ENCODE measurements around the gene CCDC110.

The CCDC110 gene

DNA sequence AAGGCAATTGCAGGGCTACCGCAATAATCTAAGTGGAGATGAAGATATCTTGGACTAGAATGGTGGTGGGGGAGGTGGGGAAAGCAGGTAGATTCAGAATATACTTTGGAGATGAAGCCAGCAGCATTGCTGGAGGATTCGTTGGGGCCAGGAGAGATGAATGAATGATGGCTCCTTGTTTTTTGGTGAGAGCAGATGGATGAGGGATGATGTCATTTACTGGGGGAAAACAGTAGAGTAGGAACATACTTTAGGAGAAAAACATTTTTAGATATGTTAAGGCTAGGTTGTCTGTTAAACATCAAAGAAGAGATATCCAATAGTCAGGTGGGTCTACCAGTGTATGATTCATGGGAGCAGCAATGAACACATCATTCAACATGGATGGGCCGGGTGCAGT is 5.8 kb downstream of the CCDC110 start:
- Mint-ChIP-seq H3K4me1 (peaks cover 7 to 12% of the 10 kb centered on the region in 2 donors), H3K36me3 (no peaks in the 10 kb centered on the region), H3K4me3 (no peak overlapping the region), H3K9me3 (peaks cover 0 to 3% of the 10 kb centered on the region in 2 donors), H3K27me3 (peaks cover 11 to 21% of the 10 kb centered on the region in 2 donors), H3K27ac (no peak overlapping the region)
- DNase-seq = no peak
- no peak for ATAC-seq (replicated peaks)

DNA sequence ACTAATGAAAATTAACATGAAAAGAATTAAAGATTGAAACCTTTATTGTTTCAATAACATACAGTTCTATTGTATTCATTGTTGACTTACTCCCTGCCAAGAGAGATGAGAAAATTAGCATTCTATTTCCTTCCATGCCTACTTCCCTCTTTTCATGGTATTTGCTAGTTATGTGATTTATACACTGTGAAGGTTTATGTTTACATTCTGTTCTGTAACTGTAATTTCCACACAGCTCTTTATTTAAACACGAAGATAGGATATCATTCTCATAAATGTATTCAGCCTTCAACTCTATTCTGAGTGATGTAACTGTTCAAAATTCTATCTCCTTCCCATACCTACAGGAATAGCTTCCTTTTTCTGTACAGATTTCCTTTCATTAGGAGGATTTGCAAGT is 6.6 kb downstream of the CCDC110 start:
- peaks cover 2 to 6% of the 10 kb centered on the region in 2 donors for H3K4me1 Mint-ChIP-seq
- H3K4me3 Mint-ChIP-seq = no peak overlapping the region
- DNase-seq = no peak
- H3K27me3 Mint-ChIP-seq = peaks cover 11 to 28% of the 10 kb centered on the region in 2 donors
- H3K9me3 Mint-ChIP-seq = peaks cover 0 to 3% of the 10 kb centered on the region in 2 donors
- ATAC-seq (replicated peaks) = no peak
- no peak overlapping the region for H3K27ac Mint-ChIP-seq
- no peaks in the 10 kb centered on the region for H3K36me3 Mint-ChIP-seq

DNA sequence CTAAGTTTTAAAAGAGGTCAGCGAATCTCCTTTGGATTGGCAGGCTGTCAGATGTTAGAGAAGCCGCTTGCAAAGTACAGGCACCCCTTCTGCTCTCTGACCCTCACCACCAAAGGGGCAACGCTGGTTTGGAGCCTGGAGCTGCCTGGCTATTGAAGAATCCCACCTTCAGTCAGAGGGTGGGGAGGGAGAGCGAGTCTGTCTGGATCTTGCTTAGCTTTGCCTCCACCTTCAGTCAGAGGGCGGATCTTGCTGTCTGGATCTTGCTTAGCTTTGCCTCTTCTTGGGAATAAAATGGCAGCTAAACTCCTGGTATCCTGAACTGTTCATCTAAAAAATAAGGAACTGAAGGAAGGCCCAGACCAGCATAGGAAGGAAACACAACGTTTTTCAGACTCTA is 7.3 kb downstream of the CCDC110 start:
- ATAC-seq (replicated peaks) (no peak), DNase-seq (no peak)
- no peak overlapping the region for H3K27ac Mint-ChIP-seq
- no peak overlapping the region for H3K4me3 Mint-ChIP-seq
- H3K27me3 Mint-ChIP-seq = peaks cover 11 to 30% of the 10 kb centered on the region in 2 donors
- no peaks in the 10 kb centered on the region for H3K36me3 Mint-ChIP-seq
- no peaks in the 10 kb centered on the region for H3K4me1 Mint-ChIP-seq
- H3K9me3 Mint-ChIP-seq = peaks cover 0 to 2% of the 10 kb centered on the region in 2 donors

DNA sequence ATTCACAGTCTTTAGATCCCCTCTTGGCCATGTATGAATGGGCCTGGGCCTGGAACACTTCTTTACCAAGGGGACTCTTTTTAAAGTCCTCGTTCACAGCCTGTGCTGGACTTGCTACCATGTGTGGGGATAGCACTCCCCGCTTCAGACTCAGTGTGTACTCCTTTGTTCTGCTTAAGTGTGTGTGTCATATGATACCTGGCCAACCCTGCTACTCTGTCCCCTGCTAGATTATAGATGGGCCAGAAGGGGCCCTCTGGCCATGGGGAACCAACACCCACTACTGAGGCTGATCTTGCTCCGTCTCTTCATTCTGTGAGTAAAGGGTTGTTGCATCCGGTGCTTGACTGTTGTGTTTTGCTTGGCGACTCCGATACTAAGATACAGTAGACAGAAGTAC is 8.0 kb downstream of the CCDC110 start:
- ATAC-seq (replicated peaks) = no peak
- Mint-ChIP-seq H3K4me3 (no peak overlapping the region), H3K27me3 (peaks cover 10 to 32% of the 10 kb centered on the region in 2 donors), H3K9me3 (no peaks in the 10 kb centered on the region), H3K27ac (no peak overlapping the region), H3K36me3 (no peaks in the 10 kb centered on the region), H3K4me1 (no peaks in the 10 kb centered on the region)
- DNase-seq = no peak

DNA sequence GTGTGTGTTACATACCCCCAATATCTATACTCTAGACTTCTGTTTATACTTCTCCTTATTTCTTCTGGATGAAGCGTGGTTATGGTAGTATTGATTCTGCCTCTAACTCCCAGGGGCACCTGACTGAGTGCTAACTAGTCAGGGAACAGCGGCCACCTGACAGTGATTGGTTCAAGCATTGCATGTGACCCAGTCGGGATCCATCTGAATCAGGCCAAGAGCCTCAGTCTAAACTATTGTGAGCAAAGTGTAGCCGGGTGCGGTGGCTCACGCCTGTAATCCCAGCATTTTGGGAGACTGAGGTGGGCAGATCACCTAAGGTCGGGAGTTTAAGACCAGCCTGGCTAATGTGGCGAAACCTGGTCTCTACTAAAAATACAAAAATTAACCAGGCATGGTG is 10.0 kb downstream of the CCDC110 start:
- Mint-ChIP-seq H3K27ac (no peak overlapping the region), H3K36me3 (no peaks in the 10 kb centered on the region), H3K9me3 (no peaks in the 10 kb centered on the region), H3K27me3 (peaks cover 9 to 37% of the 10 kb centered on the region in 2 donors), H3K4me3 (no peak overlapping the region), H3K4me1 (no peaks in the 10 kb centered on the region)
- no peak for DNase-seq
- no peak for ATAC-seq (replicated peaks)

DNA sequence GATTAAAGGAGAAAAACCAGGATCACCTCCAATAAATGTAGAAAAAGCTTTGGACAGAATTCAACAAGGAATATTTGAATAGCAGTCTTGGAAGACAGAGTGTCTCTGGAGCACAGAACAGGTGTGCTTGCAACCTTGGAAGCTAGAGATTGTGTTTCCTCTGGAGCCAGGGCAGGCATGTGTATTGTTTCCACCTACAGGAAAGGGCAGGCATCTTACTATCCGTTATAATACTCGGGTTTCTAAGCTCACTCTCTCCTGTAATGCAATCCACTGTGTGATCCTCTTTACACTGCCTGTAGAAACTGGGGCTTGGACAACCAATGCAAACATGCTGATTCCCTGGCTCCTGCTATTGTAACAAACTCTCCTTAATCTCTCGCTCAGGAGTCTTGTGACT is 14.4 kb downstream of the CCDC110 start:
- no peak overlapping the region for H3K27ac Mint-ChIP-seq
- ATAC-seq (replicated peaks) (no peak), DNase-seq (no peak)
- H3K36me3 Mint-ChIP-seq = no peaks in the 10 kb centered on the region
- H3K4me3 Mint-ChIP-seq = no peak overlapping the region
- H3K27me3 Mint-ChIP-seq = peaks cover 15 to 46% of the 10 kb centered on the region in 2 donors
- no peaks in the 10 kb centered on the region for H3K9me3 Mint-ChIP-seq
- no peaks in the 10 kb centered on the region for H3K4me1 Mint-ChIP-seq

DNA sequence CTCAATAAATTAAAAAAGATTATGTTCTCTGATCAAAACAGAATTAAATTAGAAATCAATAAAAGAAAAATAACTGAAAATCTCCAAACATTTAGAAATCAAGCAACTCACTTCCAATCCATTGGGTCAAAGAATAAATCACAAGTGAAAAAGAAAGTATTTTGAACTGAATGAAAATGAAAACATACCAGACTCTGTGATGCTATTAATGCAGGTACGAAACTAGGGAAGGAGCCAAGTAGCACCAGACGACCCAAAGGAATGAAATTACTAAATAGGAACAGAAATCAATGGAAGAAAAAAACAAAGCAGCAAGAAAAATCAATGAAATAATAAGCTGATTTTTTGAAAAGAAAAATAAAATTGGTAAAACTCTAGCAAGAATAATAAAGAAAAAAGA is 15.4 kb downstream of the CCDC110 start:
- peaks cover 14 to 37% of the 10 kb centered on the region in 2 donors for H3K27me3 Mint-ChIP-seq
- no peaks in the 10 kb centered on the region for H3K36me3 Mint-ChIP-seq
- H3K27ac Mint-ChIP-seq = no peak overlapping the region
- ATAC-seq (replicated peaks) = no peak
- no peaks in the 10 kb centered on the region for H3K9me3 Mint-ChIP-seq
- DNase-seq = no peak
- no peaks in the 10 kb centered on the region for H3K4me1 Mint-ChIP-seq
- H3K4me3 Mint-ChIP-seq = no peak overlapping the region

DNA sequence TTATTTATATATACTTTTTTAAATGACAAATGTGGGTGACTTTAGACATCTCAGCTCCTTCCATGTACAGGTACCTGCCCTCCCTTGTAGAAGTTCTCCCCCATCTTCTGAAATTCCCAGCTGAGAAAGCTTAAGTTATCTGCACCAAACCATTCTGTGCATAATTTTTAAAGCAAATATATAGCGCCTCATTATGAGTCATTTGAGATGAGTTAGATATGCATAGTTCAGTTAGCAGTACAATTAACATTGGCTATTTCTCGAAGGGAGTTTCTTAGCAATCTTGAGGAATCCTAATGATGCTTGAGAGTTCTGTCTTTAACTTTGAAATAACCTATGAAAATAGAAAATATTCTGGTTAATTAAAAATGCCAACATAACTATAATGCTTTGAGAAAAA is 26.3 kb downstream of the CCDC110 start:
- Mint-ChIP-seq H3K27me3 (peaks cover 0 to 6% of the 10 kb centered on the region in 2 donors), H3K4me1 (no peaks in the 10 kb centered on the region), H3K4me3 (no peak overlapping the region), H3K36me3 (no peaks in the 10 kb centered on the region), H3K27ac (no peak overlapping the region), H3K9me3 (no peaks in the 10 kb centered on the region)
- ATAC-seq (replicated peaks) = no peak
- no peak for DNase-seq

DNA sequence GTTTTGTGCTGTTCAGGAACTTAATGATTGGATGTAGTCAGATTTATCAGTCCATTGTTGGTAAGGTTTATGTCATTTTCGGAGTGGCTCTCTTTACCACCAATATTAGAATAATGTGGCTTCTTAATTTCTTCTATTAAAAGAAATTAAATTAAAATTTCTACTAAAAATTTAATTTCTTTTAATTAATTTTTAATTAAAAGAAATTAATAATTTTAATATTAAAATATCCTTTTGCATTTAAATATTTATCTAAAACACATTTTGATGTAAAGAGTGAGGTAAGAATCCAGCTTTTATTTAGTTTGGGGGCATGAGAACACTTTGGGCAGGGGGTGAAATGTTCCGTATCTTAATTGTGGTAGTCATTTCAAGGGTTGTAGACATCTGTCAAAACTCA is 30.1 kb downstream of the CCDC110 start:
- ATAC-seq (replicated peaks) = no peak
- Mint-ChIP-seq H3K36me3 (no peaks in the 10 kb centered on the region), H3K4me1 (no peaks in the 10 kb centered on the region), H3K27me3 (peaks cover 0 to 5% of the 10 kb centered on the region in 2 donors), H3K27ac (no peak overlapping the region), H3K9me3 (no peaks in the 10 kb centered on the region), H3K4me3 (no peak overlapping the region)
- no peak for DNase-seq

DNA sequence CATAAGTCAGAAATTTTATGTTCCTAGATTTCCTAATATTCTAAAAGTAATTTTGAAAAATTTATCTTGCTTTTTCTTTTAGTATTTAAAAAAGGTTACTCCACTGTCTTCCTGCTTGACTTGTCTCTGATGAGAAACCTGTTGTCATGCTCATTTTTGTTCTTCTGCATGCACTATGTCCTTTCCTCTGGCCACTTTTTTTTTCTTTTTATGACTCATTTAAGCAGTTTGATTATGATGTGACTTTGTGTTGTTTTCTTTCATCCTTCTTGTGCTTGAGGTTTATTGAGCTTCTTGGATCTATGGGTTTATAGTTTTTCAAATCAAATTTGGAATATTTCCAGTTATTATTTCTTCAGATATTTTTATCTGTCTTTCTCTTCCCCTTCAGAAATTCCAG is 33.7 kb downstream of the CCDC110 start:
- H3K36me3 Mint-ChIP-seq = no peaks in the 10 kb centered on the region
- H3K27me3 Mint-ChIP-seq = peaks cover 0 to 5% of the 10 kb centered on the region in 2 donors
- H3K9me3 Mint-ChIP-seq = no peaks in the 10 kb centered on the region
- DNase-seq (no peak), ATAC-seq (replicated peaks) (no peak)
- no peaks in the 10 kb centered on the region for H3K4me1 Mint-ChIP-seq
- no peak overlapping the region for H3K4me3 Mint-ChIP-seq
- H3K27ac Mint-ChIP-seq = no peak overlapping the region

DNA sequence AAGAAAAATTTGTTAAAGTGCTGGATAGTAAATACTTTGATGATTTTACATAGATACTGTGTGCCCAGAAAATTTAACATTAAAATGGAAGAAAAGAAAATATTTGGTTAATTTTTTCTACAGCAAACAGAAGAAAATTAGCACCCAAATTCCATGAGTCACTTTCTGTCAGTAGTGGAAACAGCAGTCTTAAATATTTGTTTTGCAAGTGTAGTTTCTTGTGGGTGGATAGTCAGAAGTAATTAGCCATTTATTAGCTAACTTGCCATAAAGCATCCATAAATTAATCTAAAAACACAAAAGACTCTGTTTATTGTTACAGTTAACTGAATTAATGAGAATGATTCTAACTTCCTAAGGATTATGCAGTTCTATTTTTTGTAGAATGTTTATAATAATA is 36.1 kb downstream of the CCDC110 start:
- Mint-ChIP-seq H3K4me1 (no peaks in the 10 kb centered on the region), H3K27me3 (peaks cover 4 to 6% of the 10 kb centered on the region in 2 donors), H3K4me3 (no peak overlapping the region), H3K9me3 (no peaks in the 10 kb centered on the region), H3K27ac (no peak overlapping the region), H3K36me3 (no peaks in the 10 kb centered on the region)
- DNase-seq = no peak
- no peak for ATAC-seq (replicated peaks)

DNA sequence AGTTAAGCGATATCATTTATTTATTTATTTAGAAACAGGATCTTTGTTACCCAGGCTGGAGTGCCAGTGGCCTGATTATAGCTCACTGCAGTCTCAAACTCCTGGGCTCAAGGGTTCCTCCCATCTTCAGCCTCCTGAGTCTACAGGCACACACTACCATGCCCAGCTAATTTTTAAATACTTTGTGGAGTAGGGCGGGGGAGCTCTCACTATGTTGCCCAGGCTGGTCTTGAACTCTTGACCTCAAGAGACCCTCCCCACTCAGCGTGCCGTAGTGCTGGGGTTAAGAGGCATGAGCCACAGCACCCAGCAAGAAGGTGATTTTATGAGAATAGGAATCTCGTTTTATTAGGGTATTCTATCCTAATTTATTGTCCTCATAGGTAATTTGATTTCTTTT is 41.9 kb downstream of the CCDC110 start:
- H3K27me3 Mint-ChIP-seq = peaks cover 7 to 17% of the 10 kb centered on the region in 2 donors
- H3K9me3 Mint-ChIP-seq = no peaks in the 10 kb centered on the region
- H3K27ac Mint-ChIP-seq = no peak overlapping the region
- no peak for DNase-seq
- H3K36me3 Mint-ChIP-seq = no peaks in the 10 kb centered on the region
- ATAC-seq (replicated peaks) = no peak
- H3K4me3 Mint-ChIP-seq = no peak overlapping the region
- H3K4me1 Mint-ChIP-seq = peaks cover 5 to 12% of the 10 kb centered on the region in 2 donors

DNA sequence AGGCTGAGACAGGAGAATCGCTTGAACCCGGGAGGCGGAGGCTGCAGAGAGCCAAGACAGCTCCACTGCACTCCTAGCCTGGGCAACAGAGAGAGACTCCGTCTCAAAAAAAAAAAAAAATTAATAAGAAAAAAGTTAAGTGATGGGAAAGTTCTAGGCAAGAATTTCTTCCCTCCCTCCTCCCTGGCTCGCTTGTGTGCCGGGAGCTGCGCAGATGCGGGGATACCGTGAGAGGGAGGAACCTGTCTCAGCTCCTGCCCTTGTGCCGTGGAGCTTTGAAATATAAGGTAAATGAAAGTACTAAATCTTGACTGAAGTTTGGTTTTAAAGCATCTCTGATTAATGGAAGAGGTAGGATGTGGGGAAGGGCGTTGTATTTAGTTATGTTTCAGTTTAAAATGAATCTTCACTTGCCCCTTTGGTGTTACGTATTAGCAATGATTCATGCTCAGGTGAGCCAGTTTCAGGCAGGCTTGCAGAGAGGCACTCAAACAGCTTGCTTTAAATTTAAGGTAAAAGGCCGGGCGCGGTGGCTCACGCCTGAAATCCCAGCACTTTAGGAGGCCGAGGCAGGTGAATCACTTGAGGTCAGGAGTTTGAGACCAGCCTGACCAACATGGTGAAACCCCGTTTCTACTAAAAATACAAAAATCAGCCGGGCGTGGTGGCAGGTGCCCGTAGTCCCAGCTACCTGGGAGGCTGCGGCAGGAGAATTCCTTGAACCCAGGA is 44.4 kb downstream of the CCDC110 start:
- Mint-ChIP-seq H3K27me3 (peaks cover 7 to 17% of the 10 kb centered on the region in 2 donors), H3K36me3 (peaks cover 0 to 9% of the 10 kb centered on the region in 2 donors), H3K4me3 (no peak overlapping the region), H3K9me3 (no peaks in the 10 kb centered on the region), H3K4me1 (peaks cover 11 to 20% of the 10 kb centered on the region in 2 donors), H3K27ac (no peak overlapping the region)
- no peak for DNase-seq
- ATAC-seq (replicated peaks) = no peak

DNA sequence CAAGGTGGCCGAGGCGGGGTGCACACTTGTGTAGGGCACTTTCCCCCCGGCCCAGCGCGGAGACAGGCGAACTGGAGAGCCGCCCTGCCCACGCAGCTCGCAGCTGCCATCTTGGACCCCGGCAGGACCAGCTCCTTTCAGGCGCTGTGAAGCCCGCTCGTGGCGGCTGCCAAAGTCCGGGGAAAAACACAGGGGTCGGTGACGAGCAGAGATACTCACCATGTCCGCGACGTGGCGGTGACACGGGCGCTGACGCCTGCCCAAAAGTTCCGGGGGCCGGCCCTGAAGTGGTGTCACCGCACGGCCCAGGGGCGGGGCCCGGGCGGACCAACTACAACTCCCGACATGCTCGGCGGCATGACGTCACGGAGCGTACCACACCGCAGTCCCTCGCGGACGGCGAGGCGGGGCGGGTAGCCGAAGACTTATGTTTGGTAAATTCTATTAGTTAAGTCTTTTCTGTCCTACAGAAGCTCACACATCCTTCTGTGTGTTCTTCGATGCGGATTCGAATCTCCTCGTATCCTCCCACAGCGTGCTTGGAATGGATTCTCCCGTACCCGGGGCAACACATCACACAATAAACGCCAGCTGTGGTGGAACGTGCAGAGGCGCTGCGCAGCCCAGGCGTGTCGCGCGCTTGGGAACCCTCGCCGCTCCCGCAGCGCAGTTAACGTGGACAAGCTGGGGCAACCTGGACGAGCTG is 45.7 kb downstream of the CCDC110 start, which contains the start of gene UFSP2:
Gene UFSP2, minus strand, starts transcription at position 318 of the 706 bp plus-strand sequence. Its CDS starts 96 bp downstream, at position 222.
- peak within 1 kb of the TSS; percentile 100 for H3K27ac Mint-ChIP-seq
- H3K36me3 Mint-ChIP-seq = peaks cover 8 to 19% of the 10 kb centered on the region in 2 donors
- H3K27me3 Mint-ChIP-seq = peaks cover 3 to 11% of the 10 kb centered on the region in 2 donors
- peak within 1 kb of the TSS; percentile 78 to 87 for H3K4me3 Mint-ChIP-seq
- ATAC-seq (replicated peaks) (peak; percentile 93 to 95), DNase-seq (peak; percentile 87)
- peaks cover 13 to 20% of the 10 kb centered on the region in 2 donors for H3K4me1 Mint-ChIP-seq
- H3K9me3 Mint-ChIP-seq = no peaks in the 10 kb centered on the region
